NCI-H1694 treated with DMSO at 0.1 percent for 48 hours (cell line): ENCODE measurements around the gene MRPS7.

Experiments used
- DNase-seq: peaks from one replicate; lab custom pipeline; 2025; lab: John Stamatoyannopoulos, UW

MRPS7 gene

DNA sequence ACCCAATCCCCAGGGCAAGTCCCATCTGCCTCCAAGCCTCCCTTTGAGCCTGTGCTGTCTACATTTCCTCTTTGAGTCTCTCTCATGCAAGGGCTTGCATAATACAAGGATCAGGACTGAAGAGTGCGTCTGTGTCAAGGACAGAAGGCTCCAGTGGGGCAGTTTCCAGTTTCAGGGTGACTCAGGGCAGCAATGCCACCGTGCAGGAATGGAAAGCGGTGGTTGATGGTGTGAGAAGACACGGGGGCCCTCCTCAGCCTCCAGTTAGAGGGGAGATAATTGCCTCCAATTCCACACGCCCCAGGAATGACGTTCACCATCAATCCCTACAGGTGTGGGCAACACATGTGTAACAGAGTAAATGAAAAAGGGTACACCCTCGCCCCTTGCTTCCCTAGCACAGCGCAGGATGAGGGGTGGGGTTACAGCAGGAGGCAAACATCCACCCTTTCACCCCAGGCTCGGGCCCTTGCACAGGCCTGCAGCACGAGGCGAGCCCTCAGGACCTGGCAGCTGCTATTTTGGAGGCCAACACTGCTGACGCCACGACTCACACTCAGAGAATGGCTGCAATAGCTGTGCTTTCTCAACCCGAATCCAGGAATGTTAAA lies 52.4 kb downstream of the MRPS7 start:
- no peak for DNase-seq

DNA sequence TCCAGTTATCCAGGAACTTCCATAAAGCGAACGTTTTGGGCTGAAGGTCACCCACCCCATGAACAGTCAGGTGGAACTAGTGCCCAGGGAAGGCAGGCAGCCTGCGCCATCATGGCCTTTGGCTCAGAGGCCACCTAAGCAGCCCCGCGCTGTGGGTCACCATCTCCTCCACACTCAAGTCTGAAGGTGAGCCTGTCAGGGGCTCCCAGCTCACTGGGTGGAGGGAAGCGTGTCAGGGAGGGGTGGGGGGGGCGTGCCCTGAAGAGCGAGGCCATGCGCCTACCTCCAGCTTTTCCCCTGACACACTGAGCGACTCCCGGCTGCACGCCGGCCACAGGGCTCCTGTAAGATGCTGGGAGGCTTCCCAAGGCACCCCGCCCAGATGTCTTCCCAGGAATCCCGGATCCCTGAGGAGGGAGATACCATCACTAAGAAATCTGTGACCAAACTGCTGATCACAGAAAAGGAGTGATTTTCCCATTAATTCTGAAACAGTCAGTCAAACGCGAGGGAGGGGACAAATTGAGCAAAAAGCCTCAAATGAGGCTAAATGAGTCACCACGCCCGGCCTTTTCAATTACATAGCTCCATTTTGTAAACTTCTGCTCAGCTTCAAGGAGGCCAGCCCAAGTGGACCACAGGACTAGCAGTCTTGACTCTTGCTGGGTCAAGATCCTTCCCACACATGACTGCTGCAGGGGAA lies 54.0 kb downstream of the MRPS7 start:
- no peak for DNase-seq
